GM18505 (cell line): Measurements from ENCODE around the gene STMN3.
"Not testable (repeated sequence)": the region's sequence is repeated elsewhere in the genome, so short reads cannot be mapped to it uniquely, and the experiment has no call there.

Experiments
- ATAC-seq: cut with Tn5 transposase; IDR thresholded peaks from one replicate; pipeline ENCODE4 v1.9.1; 2021; ENCODE audit not compliant: unreplicated experiment
- POLR2A ChIP-seq: IDR thresholded peaks from 4 replicates; pipeline ENCODE4 v1.6.1; 2011; ENCODE audit warnings: borderline replicate concordance; ENCODE audit not compliant: insufficient read depth, insufficient read length; ENCODE audit errors: extremely low read depth

Gene STMN3

GRCh38 chr20:63678667-63679465, 25.6 kb upstream of the STMN3 start:
- ATAC-seq: no peak
- no peak for TF ChIP-seq POLR2A

- ATAC-seq: no peak
- TF ChIP-seq POLR2A: no peak
These were observed 24.8 kb upstream of the STMN3 start for GRCh38 chr20:63678071-63678470.

GRCh38 chr20:63675681-63676368, 22.6 kb upstream of the STMN3 start:
- no peak for TF ChIP-seq POLR2A
- ATAC-seq: no peak

GRCh38 chr20:63673951-63674350, 20.7 kb upstream of the STMN3 start:
- no peak for ATAC-seq
- TF ChIP-seq POLR2A: no peak

GRCh38 chr20:63672666-63673065, 19.4 kb upstream of the STMN3 start:
- no peak for ATAC-seq
- TF ChIP-seq POLR2A: no peak

- not testable (repeated sequence) for ATAC-seq
These were observed 18.5 kb upstream of the STMN3 start for GRCh38 chr20:63671695-63672094.

GRCh38 chr20:63668351-63668750, 15.1 kb upstream of the STMN3 start:
- ATAC-seq: no peak
- TF ChIP-seq POLR2A: no peak

GRCh38 chr20:63667858-63668257, 14.6 kb upstream of the STMN3 start:
- no peak for TF ChIP-seq POLR2A
- no peak for ATAC-seq

- no peak for ATAC-seq
- no peak for TF ChIP-seq POLR2A
These were observed 12.5 kb upstream of the STMN3 start for GRCh38 chr20:63665708-63666107.

GRCh38 chr20:63664861-63665594, 11.8 kb upstream of the STMN3 start:
- TF ChIP-seq POLR2A: no peak
- ATAC-seq: no peak

GRCh38 chr20:63664143-63664851, 11.1 kb upstream of the STMN3 start:
- TF ChIP-seq POLR2A: no peak
- no peak for ATAC-seq

GRCh38 chr20:63663332-63664066, 10.3 kb upstream of the STMN3 start:
- TF ChIP-seq POLR2A: no peak
- ATAC-seq: no peak

GRCh38 chr20:63662813-63663189, 9.6 kb upstream of the STMN3 start:
- no peak for ATAC-seq
- no peak for TF ChIP-seq POLR2A
